ENCODE data around the gene MIDN.

Gene MIDN

DNA sequence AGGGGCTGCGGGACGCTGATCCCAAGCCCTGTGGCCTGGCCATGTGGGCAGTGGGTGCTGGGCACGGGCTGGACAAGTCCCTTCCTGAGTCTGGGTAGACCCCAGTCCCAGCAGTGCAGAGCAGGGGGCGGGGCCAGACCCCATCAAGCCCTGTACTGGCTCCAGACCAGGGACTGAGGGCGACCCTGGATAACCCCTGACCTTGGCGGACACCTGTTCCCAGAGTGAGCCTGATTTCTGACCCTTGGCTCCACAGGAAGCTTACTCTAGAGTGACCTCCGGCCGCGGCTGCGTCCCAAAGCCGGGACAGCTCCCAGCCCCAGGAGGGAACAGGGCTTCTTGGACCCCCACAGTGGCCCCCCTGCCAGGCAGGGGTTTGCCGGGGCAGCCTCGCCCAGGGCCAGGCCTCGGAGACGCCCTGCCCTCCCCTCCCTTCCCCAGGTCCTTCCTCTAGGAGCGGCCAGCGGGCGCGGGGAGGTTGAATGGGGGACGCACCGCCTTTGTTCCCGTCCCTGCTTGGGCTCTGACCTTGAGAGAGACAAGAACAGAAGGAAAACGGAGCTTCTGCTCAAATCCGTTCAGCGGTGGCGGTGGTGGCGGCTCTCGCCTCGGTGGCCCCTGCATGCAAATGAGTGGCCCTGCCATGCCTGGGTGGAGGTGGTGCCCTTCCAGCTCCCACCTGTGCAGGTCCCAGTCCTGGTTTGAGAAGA, 35.0 kb downstream of the MIDN start:
- no peak for DNase-seq

DNA sequence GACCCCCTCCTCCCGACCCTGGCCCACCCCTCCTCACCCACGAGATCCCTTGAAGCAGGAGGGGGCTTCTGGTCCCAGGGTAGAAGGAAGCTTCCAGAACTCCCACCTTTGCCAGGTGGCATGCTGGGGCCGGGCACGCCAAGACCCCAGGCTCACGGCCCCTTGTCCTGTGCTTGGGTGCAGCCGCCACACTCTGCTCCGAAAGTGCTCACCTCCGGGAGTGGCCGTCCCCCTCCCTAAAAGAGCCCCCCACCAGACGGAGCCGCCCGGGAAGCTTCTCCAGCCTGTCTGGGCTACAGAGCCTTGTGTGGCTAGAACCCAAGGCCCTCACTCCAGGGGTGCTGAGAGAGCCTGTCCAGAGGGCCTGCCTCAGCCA, 35.5 kb downstream of the MIDN start:
- DNase-seq = no peak

DNA sequence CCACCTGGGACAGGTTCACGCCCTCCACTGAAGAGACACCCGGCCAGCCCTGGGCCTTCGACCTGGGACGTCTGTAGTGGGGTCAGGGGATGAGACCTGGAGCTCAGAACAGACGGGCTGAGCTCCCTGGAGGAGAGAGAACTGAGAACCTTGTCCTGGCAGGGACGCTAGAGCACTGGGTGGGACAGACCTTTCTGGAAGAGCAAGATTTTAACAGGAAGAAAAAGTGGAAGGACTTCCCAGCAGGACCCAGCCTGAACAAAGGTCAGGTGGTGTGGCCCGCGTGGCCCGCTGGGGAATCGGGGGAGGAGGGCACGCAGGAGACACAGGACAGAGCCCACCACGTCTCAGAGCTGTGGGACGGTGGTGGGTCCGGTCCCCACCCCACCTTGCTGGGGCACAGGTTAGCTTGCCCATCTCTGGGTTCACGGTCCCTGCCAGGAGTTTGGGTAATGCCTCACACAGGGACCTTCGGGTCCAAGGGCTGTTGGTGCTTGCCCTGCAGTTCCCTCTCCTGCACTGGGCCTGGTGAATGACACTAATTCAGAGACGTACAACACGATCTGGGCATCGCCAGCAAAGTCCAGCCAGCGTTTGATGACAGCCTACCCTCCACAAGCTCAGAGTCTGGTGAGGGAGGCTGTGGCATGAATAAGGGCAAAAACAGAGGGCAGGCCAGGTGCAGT, 36.1 kb downstream of the MIDN start:
- DNase-seq = no peak

DNA sequence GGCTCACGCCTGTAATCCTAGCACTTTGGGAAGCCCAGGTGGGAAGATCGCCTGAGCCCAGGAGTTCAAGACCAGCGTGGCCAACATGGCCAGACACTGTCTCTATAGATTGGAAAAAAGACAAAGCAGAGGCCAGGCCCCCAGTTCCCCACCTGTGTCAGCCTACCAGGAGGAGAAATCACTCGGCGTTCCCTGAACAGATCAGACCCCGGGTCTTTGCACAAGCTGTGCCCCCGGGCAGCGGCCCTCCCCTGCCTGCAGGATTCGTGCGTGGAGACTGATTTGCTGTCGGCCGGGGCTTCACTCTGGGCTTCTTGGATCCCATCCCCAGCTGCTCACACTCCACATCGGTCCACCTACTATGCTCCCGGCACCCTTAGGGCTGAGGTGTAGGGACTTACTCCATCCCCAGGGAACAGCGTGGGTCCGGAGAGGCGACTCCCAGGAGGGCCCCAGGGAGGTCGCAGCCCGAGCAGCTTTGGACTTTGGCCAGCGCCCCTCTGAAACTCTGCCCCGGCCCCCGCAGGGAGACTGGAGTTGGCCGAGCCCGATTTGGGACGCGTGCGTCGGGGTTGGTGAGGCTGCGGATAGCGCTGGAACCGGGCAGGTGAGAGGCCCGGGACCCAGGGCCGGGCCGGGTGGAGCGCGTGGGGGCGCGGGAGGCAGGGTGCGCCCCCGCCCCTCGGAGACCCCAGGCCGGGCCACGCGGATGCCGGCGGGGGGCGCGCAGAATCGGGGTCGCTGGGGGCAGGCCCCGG, 36.8 kb downstream of the MIDN start:
- DNase-seq = no peak

GRCh38 chr19:1285737-1286360, 37.5 kb downstream of the MIDN start, which contains the start of gene EFNA2:
Gene EFNA2, plus strand, starts transcription at chr19:1285873. Its CDS starts 296 bp downstream, at chr19:1286169.
- DNase-seq = no peak

DNA sequence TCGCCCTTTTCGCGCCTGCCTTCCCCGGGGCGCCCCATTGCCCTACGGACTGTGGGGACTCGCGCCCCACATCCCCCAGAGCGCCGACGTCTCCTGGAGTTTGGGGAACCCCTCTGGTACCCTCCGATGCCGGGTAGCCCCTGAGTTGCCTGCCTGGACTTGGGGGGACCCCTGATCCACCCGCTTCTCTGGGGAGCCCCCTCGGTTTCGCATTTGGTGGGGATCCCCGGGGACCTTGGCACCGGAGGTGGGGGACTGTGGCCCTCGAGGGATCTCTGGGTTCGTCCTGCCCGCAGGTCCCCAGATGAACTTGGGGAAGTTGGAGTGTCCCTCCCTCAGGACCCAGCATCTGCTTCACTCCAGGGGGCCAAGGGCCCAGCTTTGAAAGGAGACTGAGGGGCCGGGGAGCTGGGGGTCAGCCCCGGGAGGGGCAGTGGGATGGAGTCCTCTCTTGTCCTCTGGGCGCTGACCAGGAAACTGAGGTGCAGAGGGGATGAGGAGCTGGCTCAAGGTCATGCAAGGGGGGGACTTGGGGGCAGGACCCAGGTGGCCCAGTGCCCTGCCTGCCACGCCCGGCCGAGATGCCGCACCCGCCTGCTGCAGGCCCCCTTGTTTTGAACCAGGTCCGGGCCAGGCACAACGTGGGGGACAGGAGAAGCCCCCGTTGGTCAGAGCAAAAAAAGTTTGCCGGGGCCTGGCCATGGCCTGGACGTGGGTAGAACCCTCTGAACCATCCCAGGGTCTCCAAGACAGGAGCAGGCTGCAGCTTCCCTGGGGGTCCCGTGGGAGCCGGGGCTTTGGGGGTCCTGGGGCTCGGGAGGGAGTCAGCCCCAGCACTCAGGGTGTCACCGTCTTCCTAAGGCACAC, 38.3 kb downstream of the MIDN start:
- DNase-seq = no peak

DNA sequence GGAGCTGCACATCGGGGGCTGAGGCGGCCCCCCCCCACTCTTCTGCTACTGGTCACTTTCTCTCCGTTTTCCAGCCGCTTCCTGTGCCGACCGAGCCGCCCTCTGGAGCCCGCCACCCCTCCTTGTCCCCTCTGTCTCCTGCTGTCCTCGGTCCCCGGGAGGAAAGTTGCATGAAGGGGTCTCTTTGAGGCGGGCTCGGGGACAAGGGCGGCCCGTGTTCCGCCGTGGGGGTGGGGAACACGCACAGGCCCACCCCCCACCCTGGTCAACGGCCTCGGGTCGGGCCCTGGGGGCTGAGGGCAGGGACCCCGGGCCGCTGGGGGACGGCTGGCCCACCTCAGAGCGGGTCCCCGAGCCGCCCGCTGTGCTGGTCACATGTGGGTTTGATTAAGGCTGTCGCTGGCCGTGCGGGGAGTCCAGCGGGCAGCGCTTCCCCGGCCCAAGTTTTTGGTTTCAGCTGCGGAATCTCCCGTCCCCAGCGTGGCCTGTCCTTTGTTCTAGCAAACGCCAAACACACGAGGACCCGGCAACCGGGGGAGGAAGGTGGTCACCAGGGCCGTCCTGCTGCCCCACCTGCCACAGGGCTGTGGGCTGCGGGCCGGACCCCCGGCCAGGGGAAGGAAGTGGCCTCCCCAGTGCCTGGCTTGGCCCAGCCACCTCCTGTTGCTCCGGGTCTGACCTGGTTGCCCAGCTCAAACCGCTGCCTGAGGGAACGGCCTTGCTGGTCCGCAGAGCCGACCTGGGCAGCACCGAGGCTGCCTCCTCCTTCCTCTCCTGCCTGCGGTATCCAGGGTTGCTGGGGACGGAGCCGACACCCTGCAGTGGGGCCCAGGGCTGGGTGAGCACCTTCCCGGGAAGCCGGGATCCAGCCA, 39.2 kb downstream of the MIDN start:
- DNase-seq = no peak

DNA sequence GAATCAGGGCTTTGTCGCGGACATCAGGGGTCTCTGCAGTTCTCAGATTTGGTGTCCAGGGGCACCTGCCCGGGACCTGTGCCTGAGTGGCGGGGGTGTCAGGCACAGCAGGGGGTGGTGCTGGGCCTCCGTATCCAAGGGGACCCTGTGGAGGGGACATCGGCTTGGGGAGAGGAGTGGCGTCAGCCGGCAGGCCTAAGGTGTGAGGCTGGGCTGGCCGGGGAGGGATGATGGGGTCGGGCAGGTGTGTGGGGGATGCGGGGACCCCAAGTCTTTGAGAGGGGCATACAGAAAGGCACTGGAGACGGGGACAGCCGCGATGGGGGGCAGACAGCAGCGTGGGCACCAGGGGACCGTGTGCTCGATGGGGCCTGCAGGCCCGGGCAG, 39.8 kb downstream of the MIDN start:
- no peak for DNase-seq

DNA sequence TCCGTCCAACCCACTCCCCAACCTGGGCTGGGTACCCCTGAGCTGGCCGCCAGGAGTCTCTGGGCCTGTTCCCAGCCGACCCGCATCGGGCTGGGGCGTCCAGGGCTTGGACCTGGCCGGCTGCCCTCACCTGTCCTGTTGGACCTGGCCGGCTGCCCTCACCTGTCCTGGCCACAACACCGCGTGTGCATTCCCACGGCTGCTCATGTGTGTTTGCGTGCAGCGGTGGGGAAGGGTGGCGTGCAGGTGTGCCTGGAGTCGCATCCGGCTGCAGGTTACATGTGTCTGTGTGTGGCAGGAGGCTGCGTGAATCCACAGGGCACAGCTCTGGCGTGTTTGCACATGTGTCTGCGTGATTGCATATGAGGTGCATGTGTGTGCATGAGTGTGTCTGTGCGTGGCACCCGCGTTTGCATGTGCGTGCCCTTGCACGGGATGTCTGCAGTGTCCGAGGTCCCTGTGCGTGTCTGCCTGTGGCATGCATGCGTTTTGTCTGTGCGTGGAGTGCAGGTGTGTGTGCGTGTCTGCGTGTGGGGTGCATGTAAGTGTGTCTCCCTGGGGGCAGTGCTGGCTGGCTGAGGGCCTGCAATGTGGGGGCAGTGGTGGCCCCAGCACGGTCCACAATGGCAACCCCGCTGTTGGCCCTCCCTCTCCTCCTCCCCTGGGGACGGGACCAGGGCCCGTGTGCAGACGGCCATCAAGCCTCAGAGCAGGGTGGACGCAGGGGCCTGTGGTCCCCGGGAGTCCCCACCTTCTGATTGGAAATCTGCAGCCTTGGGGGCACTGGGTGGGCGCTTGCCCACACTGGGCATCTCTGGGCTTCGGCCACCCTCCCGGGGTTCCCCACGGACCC, 40.7 kb downstream of the MIDN start:
- DNase-seq = no peak

DNA sequence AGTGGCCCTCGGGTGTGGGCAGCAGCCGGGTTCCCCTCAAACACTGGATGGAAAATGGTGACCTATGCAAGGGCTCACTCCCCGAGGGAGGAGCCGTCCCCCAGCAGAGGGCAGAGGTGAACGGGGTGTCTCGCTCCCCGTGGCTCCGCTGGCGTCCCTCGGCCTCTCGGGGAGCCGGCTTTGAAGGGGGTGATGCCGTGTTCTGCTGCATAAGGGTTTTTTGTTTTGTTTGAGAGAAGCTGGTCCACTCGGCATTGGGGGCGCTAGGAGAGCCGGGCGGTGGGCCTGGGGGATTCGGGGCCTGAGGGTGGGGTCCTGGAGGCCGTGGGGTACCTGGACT, 41.3 kb downstream of the MIDN start:
- DNase-seq = no peak

GRCh38 chr19:1290196-1290702, 41.9 kb downstream of the MIDN start:
- no peak for DNase-seq

DNA sequence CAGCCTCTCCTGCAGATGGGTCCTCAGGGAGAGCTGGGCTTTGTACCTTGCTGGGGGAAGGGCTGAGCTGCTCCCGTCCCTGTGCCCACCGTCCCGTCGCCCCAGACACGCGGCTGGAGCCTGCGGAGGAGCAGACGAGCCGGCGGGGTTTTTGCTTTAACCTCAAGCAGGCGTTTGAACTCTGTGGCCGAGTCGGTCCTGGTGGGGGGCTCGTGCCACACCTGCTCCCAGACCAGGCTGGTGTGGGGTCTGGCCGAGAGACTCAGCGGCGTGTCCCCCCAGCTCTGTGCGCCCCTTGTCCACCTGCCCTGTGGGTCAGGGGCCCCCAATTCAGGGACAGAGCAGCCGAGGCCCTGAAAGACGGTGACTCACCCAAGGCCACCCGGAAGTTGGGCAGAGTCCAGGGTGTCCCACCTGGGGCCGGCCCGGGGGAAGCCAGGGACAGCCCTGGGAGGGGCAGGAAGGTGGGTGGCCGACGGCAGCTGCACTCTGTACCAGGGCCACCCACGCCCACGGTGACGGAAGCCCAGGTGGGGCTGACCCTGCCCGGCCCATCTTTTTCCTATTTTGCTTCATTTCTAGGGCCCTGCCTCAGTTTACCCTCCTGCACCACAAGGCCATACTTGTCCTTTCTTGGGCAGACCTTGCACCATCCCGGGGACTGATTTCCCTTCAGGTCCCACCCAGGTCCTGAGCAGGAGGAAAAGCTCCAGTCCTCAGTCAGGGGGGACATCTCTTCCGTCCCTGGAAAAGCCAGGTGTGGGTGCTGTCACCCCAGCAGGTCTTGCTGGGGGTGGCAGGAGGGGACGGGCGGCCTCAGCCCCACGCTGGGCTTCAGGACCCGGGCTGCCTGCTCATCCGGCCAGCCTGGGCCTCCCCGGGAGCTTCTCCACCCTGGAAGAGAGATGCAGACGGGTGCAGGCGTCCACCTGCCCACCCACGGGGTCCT, 42.6 kb downstream of the MIDN start:
- DNase-seq = no peak

DNA sequence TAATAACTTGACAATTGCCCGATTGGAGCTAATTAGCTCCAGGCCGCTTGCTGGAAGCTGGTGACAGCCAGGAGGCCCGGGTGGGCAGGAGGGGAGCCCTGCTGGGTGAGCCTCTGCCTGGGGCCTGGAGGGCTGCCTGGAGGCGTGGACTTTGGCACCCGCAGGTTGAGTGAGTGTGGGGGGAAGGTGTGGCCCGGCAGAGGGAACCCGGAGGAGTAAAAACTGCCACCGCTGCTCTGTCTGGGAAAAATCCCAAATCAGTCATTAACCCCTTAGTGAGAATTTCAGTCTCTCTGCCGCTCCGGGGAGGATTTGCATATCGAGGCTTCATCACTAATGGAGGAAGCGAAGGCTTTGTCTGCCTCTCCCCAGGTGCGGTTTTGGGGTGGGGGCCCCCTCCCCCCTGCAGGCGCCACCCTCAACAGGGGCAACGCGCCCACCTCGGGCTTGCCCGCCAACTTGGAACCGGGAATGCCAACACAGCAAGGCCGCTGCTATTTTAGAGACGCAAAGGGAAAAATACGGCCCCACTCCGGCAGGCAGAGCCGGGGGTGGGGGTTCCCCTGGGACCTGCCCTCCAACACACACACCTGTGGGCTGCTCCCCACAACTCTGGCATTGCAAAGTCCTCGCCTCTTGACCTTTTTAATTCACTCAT, 43.5 kb downstream of the MIDN start:
- DNase-seq = no peak

- DNase-seq = no peak
These were observed 44.2 kb downstream of the MIDN start for GRCh38 chr19:1292419-1293151.

DNA sequence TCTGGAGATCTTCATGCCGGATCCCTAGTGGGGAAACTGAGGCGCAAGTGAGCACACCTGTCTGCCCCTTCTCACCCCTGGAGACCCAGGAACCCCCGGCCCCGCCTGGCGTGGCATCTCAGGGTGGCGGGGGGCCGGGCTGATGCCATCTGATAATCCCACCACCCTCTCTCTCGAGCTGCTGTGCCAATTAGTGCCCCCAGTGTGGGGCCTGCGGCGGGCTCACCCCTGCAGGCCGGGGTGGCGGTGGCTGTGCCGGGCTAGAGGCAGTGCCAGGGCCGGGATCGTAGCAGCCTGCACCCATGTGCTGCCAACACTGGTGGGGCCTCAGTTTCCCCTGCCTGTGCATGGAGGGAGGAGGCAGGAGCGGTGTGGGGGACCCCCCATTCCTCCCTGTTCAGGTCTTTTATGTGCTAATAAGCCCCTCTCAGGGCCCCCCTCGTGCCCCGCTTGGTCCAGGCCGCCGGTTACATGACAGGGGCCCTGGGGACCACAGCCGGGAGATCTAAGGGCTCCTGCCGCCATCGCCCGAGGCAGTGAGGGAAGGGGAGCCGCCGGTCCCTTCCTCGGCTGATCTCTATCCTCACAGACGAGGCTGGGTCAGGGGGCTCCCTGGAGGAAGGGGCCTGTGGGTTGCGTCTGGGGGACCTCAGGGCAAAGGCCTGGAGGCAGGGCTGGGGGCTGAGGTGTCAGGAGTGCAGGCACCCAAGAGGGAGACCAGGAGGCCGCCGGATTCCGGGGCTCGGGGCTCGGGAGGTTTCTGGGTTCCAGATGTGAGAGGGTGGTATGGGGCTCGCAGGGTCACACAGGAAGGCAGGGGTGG, 45.6 kb downstream of the MIDN start:
- DNase-seq = no peak

- no peak for DNase-seq
These were observed 46.3 kb downstream of the MIDN start for GRCh38 chr19:1294688-1295087.
